WTC11 (cell line): ENCODE measurements around the gene VAMP7. TPM values are rescaled to one million over a fixed set of nuclear protein-coding genes. Genes with fewer than 3 reads are reported as not detected.

ENCODE experiments used
- ATAC-seq: fragments of 200-7000 bp; cut with Tn5 transposase; 2 replicates; pipeline ENCODE4 v1.10.0; 2021; ENCODE audit warnings: mild to moderate bottlenecking, moderate library complexity
- CTCF ChIA-PET: fragments of 300-600 bp; sonication (Branson Sonifier 250); formaldehyde crosslinking; loops from one replicate; lab custom pipeline; 2021; ENCODE audit warnings: antibody characterized with exemption; lab: Charles Lee
- POLR2A ChIA-PET: fragments of 350-600 bp; sonication (Branson Sonifier 250); formaldehyde crosslinking; loops from one replicate; lab custom pipeline; 2021; ENCODE audit warnings: antibody characterized with exemption; lab: Charles Lee
- DNase-seq: peaks from one replicate; pipeline ENCODE4 v3.0.0; 2021; ENCODE audit warnings: low spot score
- H3K27ac Mint-ChIP-seq: 2 replicates; pipeline ENCODE4 v1.8.0; 2021; ENCODE audit warnings: mixed read lengths
- H3K27me3 Mint-ChIP-seq: 2 replicates; pipeline ENCODE4 v1.8.0; 2021; ENCODE audit warnings: low read depth, mild to moderate bottlenecking, moderate library complexity, mixed read lengths
- H3K36me3 Mint-ChIP-seq: 2 replicates; pipeline ENCODE4 v1.8.0; 2021; ENCODE audit warnings: mixed read lengths
- H3K4me1 Mint-ChIP-seq: 2 replicates; pipeline ENCODE4 v1.8.0; 2022; ENCODE audit warnings: mixed read lengths
- H3K4me3 Mint-ChIP-seq: 2 replicates; pipeline ENCODE4 v1.8.0; 2021; ENCODE audit warnings: mild to moderate bottlenecking, moderate library complexity, mixed read lengths
- H3K9me3 Mint-ChIP-seq: 2 replicates; pipeline ENCODE4 v1.8.0; 2021; ENCODE audit warnings: mixed read lengths
- ATF6 ChIP-seq: sonication (generic); formaldehyde crosslinking; IDR thresholded peaks from 2 replicates; pipeline ENCODE4 v1.8.1; 2023; ENCODE audit warnings: mild to moderate bottlenecking, missing genetic modification reagents
- ELF4 ChIP-seq: sonication (generic); formaldehyde crosslinking; IDR thresholded peaks from 2 replicates; pipeline ENCODE4 v1.8.1; 2022; ENCODE audit warnings: low read depth, mild to moderate bottlenecking, moderate library complexity, missing genetic modification reagents
- ERG ChIP-seq: fragments of 250-450 bp; sonication (Bioruptor Pico); IDR thresholded peaks from 2 replicates; pipeline ENCODE4 v1.8.0; 2021; ENCODE audit warnings: mild to moderate bottlenecking
- FOXP4 ChIP-seq: sonication (generic); formaldehyde crosslinking; IDR thresholded peaks from 2 replicates; pipeline ENCODE4 v1.8.0; 2022; ENCODE audit warnings: mild to moderate bottlenecking, missing genetic modification reagents
- GTF2I ChIP-seq: fragments of 250-450 bp; sonication (Bioruptor Pico); conservative IDR thresholded peaks from 2 replicates; pipeline ENCODE4 v1.4.0; 2021; ENCODE audit warnings: mild to moderate bottlenecking
- MAX ChIP-seq: sonication (generic); formaldehyde crosslinking; IDR thresholded peaks from 2 replicates; pipeline ENCODE4 v1.8.0; 2022; ENCODE audit warnings: mild to moderate bottlenecking, missing genetic modification reagents
- NR1H2 ChIP-seq: sonication (generic); formaldehyde crosslinking; IDR thresholded peaks from 2 replicates; pipeline ENCODE4 v1.9.0; 2021; ENCODE audit warnings: mild to moderate bottlenecking, moderate library complexity, missing genetic modification reagents
- NR2C2 ChIP-seq: sonication (generic); formaldehyde crosslinking; IDR thresholded peaks from 2 replicates; pipeline ENCODE4 v1.8.0; 2022; ENCODE audit warnings: mild to moderate bottlenecking, missing genetic modification reagents
- RORB ChIP-seq: fragments of 250-450 bp; sonication (Bioruptor Pico); IDR thresholded peaks from 2 replicates; pipeline ENCODE4 v1.9.0; 2021; ENCODE audit warnings: mild to moderate bottlenecking
- ZNF317 ChIP-seq: sonication (generic); formaldehyde crosslinking; IDR thresholded peaks from 2 replicates; pipeline ENCODE4 v1.8.1; 2023; ENCODE audit warnings: low read depth, mild to moderate bottlenecking, moderate library complexity, missing genetic modification reagents, borderline replicate concordance
- ZNF396 ChIP-seq: fragments of 250-450 bp; sonication (Bioruptor Pico); IDR thresholded peaks from 2 replicates; pipeline ENCODE4 v1.8.0; 2021; ENCODE audit warnings: mild to moderate bottlenecking, moderate library complexity, borderline replicate concordance
- total RNA-seq: library from RNA; stranded (reverse); gene quantifications from 3 replicates; pipeline ENCODE4 v1.2.3, GENCODE V29; 2021
- TF ChIP-seq, protein P1 (sequence below): sonication (generic); formaldehyde crosslinking; IDR thresholded peaks from 2 replicates; pipeline ENCODE4 v1.8.0; 2022; ENCODE audit warnings: mild to moderate bottlenecking, missing genetic modification reagents
- TF ChIP-seq, protein P2 (sequence below): sonication (generic); formaldehyde crosslinking; IDR thresholded peaks from 2 replicates; pipeline ENCODE4 v1.8.0; 2022; ENCODE audit warnings: mild to moderate bottlenecking, missing genetic modification reagents

VAMP7 gene
- total RNA-seq, 1 experiment from 2014 or later: 22.1 TPM

- no peak for DNase-seq
- Mint-ChIP-seq H3K4me1 (no peaks in the 10 kb centered on the region), H3K27ac (no peak overlapping the region), H3K27me3 (peaks cover 6% of the 10 kb centered on the region), H3K36me3 (peaks cover 30% of the 10 kb centered on the region), H3K9me3 (peaks cover 46% of the 10 kb centered on the region), H3K4me3 (no peak overlapping the region)
- ATAC-seq: no peak
- TF ChIP-seq GTF2I (CRISPR knock-in tag) (no peak), RORB (CRISPR knock-in tag) (no peak), NR2C2 (no peak), MAX (CRISPR knock-in tag) (no peak), ZNF396 (CRISPR knock-in tag) (no peak), ELF4 (CRISPR knock-in tag) (no peak), ERG (CRISPR knock-in tag) (no peak), NR1H2 (no peak), FOXP4 (no peak), ATF6 (CRISPR knock-in tag) (no peak), ZNF317 (CRISPR knock-in tag) (no peak)
- TF ChIP-seq, protein P1, sequence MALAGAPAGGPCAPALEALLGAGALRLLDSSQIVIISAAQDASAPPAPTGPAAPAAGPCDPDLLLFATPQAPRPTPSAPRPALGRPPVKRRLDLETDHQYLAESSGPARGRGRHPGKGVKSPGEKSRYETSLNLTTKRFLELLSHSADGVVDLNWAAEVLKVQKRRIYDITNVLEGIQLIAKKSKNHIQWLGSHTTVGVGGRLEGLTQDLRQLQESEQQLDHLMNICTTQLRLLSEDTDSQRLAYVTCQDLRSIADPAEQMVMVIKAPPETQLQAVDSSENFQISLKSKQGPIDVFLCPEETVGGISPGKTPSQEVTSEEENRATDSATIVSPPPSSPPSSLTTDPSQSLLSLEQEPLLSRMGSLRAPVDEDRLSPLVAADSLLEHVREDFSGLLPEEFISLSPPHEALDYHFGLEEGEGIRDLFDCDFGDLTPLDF (CRISPR knock-in tag): no peak
- TF ChIP-seq, protein P2, sequence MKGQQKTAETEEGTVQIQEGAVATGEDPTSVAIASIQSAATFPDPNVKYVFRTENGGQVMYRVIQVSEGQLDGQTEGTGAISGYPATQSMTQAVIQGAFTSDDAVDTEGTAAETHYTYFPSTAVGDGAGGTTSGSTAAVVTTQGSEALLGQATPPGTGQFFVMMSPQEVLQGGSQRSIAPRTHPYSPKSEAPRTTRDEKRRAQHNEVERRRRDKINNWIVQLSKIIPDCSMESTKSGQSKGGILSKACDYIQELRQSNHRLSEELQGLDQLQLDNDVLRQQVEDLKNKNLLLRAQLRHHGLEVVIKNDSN (CRISPR knock-in tag): no peak
- ChIA-PET POLR2A (no interaction called here), CTCF (no interaction called here)
Observed at GRCh38 chrX:155988859-155989258, 107.7 kb downstream of the VAMP7 start.

Other genes with a start within 250 kb of the VAMP7 start
- 1.3 to 2.0 TPM (median 1.9 TPM) in 3 replicates for gene IL9R, start 116.4 kb downstream of the VAMP7 start, total RNA-seq